ENCODE measurements around the gene ZFP36. TPM values are rescaled to one million over a fixed set of nuclear protein-coding genes. Genes with fewer than 3 reads are reported as not detected.

ZFP36 gene
- total RNA-seq, 6 experiments from 2014 or later, result 30.9 to 81.6 (median 68.5) TPM

DNA sequence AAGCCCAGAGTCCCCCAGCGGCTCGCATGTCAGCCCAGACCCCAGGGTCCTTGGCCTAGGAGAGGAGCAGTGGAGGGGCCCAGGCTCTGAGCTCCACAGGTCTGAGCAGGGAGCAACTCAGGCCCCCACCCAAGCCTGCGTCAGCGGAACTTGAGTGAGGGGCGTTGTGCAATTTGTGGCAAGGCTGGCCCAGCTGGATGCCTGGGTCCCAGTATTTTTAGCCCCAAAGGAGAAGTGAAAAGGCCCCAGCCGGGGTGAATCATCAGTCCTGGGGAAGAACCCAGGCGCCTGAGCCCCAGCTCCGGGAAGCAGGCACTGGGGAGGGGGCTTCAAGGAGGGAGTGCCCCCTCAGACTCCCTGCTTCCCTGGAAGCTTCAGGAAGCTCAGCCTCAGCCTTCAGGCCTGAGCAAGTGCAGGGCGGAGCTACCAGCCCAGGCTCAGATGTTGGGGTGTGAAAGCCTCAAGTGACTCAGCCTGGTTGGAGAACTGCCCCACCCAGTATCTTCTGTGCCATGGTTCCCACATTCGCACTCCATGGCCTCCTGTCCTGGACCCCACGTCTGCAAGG, 8.3 kb upstream of the ZFP36 start:
- Mint-ChIP-seq H3K27me3 (ENCODE audit: insufficient read depth) (peaks cover 7% of the 10 kb centered on the region), H3K27ac (peak overlapping the region; percentile 90), H3K4me3 (peak overlapping the region; percentile 22; the same call in 1 of the 2 replicates), H3K9me3 (no peaks in the 10 kb centered on the region), H3K4me1 (ENCODE audit: low read depth) (peaks cover 57% of the 10 kb centered on the region), H3K36me3 (ENCODE audit: low read depth) (peaks cover 17% of the 10 kb centered on the region)
- TF ChIP-seq, protein P1, sequence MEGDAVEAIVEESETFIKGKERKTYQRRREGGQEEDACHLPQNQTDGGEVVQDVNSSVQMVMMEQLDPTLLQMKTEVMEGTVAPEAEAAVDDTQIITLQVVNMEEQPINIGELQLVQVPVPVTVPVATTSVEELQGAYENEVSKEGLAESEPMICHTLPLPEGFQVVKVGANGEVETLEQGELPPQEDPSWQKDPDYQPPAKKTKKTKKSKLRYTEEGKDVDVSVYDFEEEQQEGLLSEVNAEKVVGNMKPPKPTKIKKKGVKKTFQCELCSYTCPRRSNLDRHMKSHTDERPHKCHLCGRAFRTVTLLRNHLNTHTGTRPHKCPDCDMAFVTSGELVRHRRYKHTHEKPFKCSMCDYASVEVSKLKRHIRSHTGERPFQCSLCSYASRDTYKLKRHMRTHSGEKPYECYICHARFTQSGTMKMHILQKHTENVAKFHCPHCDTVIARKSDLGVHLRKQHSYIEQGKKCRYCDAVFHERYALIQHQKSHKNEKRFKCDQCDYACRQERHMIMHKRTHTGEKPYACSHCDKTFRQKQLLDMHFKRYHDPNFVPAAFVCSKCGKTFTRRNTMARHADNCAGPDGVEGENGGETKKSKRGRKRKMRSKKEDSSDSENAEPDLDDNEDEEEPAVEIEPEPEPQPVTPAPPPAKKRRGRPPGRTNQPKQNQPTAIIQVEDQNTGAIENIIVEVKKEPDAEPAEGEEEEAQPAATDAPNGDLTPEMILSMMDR (IDR thresholded peaks at IDR 0.05), result no peak
- DNase-seq, result peak; percentile 83

DNA sequence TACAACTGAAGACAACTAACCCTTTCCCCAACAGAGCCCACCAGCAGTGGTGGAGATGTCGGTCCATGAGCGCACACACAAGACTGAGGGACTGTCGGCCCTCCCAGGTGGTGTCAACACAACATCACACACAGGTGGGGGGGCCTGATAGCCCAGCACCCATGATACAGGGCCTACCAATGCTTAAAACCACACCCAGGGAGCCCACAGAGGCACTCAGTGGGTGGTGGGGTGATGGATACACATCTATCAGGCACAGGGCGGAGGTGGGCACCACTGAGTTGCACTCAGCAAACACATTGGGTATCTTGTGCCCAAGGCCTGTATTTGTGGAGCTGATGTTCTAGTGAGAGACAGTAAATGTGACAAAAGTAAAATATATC, 7.0 kb upstream of the ZFP36 start:
- TF ChIP-seq, protein P1 (IDR thresholded peaks at IDR 0.05), result no peak
- peak overlapping the region; percentile 90 for H3K27ac Mint-ChIP-seq
- peaks cover 57% of the 10 kb centered on the region for H3K4me1 Mint-ChIP-seq (ENCODE audit: low read depth)
- no peak for DNase-seq
- H3K36me3 Mint-ChIP-seq (ENCODE audit: low read depth), result peaks cover 12% of the 10 kb centered on the region; the same call in 1 of the 2 replicates
- peaks cover 7% of the 10 kb centered on the region for H3K27me3 Mint-ChIP-seq (ENCODE audit: insufficient read depth)
- H3K9me3 Mint-ChIP-seq, result no peaks in the 10 kb centered on the region
- no peak overlapping the region for H3K4me3 Mint-ChIP-seq

DNA sequence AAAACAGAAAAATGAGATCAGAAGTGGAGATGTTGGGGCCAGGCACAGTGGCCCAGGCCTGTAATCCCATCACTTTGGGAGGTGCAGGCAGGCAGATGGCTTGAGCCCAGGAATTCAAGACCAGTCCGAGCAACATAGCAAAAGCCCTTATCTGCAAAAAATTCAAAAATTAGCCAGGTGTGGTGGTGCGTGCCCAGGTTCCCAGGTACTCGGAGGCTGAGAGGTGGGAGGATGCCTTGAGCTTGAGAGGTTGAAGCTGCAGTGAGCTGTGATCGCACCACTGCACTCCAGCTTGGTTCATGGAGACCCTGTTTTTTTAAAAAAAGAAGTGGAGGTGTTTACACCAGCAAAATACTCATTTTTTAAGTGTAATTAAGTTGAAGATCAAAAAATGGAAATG, 6.6 kb upstream of the ZFP36 start:
- no peak for DNase-seq
- peak overlapping the region; percentile 90; the same call in 1 of the 2 replicates for H3K27ac Mint-ChIP-seq
- no peak overlapping the region for H3K4me3 Mint-ChIP-seq
- H3K36me3 Mint-ChIP-seq (ENCODE audit: low read depth), result peaks cover 11% of the 10 kb centered on the region; the same call in 1 of the 2 replicates
- TF ChIP-seq, protein P1 (IDR thresholded peaks at IDR 0.05), result no peak
- H3K4me1 Mint-ChIP-seq (ENCODE audit: low read depth), result peaks cover 57% of the 10 kb centered on the region
- peaks cover 7% of the 10 kb centered on the region for H3K27me3 Mint-ChIP-seq (ENCODE audit: insufficient read depth)
- H3K9me3 Mint-ChIP-seq, result no peaks in the 10 kb centered on the region

DNA sequence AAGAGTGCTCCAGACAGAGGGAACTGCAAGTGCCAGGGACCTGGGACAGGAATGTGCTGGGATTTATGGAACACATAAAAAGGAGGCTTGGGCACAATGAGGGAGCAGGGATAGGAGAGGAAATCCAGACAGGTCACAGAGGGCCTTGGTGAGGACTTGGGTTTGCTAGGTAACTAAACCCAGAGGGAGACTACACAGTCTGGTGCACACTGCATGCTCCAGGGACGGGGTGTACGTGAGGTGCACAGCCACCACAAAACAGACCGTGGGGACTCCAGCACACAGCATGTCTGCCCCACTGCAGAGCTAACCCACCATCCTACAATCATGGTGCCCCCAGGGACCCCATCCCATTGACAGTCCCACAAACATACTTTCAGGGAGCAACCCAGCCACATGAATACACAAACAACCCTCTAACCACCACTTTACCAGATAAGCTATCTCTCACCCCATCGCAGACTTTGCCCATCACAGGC, 5.5 kb upstream of the ZFP36 start:
- peak overlapping the region; percentile 85 for H3K4me3 Mint-ChIP-seq
- H3K9me3 Mint-ChIP-seq, result no peaks in the 10 kb centered on the region
- H3K27ac Mint-ChIP-seq, result peak overlapping the region; percentile 99
- TF ChIP-seq, protein P1 (IDR thresholded peaks at IDR 0.05), result no peak
- peaks cover 7% of the 10 kb centered on the region for H3K27me3 Mint-ChIP-seq (ENCODE audit: insufficient read depth)
- H3K36me3 Mint-ChIP-seq (ENCODE audit: low read depth), result peaks cover 8% of the 10 kb centered on the region; the same call in 1 of the 2 replicates
- no peak for DNase-seq
- peaks cover 62% of the 10 kb centered on the region for H3K4me1 Mint-ChIP-seq (ENCODE audit: low read depth)

DNA sequence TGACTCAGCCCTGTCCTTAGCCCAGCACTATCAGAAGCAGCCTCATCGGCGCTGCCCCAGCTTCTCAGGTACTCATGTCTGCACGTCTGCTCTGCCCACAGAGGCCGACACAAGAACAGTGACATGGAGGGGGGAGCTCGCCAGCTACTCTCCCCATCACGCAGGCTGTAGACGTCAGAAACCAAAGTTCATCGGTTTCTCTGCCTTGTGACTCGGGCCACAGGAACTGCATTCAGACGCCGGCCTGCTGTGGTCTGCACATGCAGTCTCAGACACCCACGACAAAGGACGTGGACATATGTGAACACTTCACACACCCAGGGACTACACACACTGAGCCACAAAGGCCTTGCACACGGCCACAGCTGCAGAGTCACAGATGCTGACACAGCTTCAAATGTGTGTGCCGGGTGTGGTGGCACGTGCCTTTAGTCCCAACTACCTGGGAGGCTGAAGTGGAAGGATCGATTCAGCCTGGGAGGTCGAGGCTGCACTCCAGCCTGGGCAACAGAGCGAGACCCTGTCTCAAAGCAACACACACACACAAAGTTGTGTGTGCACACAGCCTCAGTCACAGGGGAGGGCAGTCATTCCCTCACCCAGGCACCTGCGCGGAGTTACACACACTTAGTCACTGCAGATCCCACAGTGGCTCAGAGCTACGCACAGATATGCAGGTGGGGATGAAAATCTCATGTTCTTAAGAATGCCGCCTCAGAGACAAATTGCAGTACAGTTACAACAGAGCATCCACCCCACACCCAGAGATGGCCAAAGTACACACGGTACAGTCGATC, 4.9 kb upstream of the ZFP36 start:
- Mint-ChIP-seq H3K27me3 (ENCODE audit: insufficient read depth) (peaks cover 8% of the 10 kb centered on the region), H3K27ac (peak overlapping the region; percentile 99), H3K36me3 (ENCODE audit: low read depth) (peaks cover 8% of the 10 kb centered on the region; the same call in 1 of the 2 replicates), H3K9me3 (0 out of 2 replicates have a peak, but pooled peaks cover under 1% of the 10 kb centered on the region), H3K4me1 (ENCODE audit: low read depth) (peaks cover 66% of the 10 kb centered on the region), H3K4me3 (peak overlapping the region; percentile 85)
- TF ChIP-seq, protein P1 (IDR thresholded peaks at IDR 0.05), result no peak
- peak; percentile 64 for DNase-seq

Data from HFFc6 (cell line).